Measurements from ENCODE around the gene MPV17L.
"Not testable (repeated sequence)": the region's sequence is repeated elsewhere in the genome, so short reads cannot be mapped to it uniquely, and the experiment has no call there.

The MPV17L gene

DNA sequence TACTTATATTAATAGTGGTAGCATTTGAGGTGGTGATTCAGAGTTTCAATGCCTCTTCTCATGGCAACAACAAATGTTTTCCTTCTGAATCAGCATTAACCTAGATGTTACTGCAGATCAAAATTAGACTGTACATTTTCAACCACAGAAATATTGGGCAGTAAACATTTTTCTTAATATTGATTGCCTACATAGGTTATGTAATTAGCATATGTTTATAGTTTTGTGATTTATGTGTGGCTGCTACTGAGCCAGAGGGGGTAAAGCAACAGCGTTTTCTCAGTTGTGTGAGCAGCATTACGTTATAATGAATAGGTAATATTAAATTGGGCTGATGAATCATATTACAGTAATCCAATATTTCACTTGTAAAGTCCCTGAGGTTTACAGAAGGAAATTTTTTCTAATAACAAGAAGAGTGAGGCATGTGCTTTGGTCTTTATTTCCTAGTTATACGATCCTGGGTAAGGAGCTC, 20.0 kb downstream of the MPV17L start:
- no peak for DNase-seq

DNA sequence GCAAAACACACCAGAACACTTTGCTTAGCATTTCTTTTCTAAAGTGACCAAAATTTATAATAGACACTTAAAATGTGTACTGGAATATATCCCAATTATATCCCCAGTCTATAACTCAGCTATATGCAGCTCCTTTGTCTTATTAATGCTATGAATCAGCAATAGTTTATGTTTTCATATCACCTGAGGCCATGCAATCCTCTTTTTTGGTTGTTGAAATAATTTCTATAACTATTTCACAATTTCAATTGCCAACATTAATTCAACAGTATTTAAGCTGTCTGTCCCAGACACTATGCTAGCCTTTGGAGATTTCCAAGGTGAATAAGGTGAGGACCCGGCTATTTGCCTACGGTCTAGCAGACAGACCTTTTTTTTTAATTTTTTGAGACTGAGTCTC, 21.6 kb downstream of the MPV17L start:
- DNase-seq = no peak

DNA sequence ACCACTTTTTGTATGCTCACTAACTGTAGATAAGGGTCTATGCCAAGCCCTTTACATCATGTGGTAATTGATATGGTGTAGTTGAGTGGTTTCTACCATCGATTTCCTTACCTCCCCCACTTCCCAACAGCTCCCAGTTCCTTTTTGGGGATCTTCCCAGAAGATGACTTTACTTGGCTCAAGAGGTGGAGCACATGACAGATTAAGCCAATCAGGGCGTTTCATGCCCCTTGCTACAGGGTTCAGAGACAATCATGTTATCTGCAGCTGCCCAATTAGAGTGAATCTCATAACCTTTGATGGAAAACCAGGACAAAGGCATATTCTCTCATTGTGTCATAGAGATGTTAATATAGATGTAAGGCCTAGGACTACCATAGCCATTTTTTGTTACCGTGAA, 22.7 kb downstream of the MPV17L start:
- no peak for DNase-seq

DNA sequence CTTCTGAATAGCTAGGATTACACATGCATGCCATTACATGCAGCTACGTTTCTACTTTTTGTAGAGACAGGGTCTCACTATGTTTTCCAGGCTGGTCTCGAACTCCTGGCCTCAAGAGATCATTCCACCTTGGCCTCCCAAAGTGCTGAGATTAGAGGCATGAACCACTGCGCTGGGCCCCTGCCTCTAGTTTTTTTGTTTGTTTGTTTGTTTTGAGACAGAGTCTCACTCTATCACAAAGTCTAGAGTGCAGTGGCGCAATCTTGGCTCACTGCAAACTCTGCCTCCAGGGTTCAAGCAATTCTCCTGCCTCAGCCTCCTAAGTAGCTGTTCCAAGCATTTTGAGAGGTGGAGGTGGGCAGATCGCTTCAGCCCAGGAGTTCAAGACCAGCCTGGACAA, 26.1 kb downstream of the MPV17L start:
- DNase-seq = not testable (repeated sequence)

DNA sequence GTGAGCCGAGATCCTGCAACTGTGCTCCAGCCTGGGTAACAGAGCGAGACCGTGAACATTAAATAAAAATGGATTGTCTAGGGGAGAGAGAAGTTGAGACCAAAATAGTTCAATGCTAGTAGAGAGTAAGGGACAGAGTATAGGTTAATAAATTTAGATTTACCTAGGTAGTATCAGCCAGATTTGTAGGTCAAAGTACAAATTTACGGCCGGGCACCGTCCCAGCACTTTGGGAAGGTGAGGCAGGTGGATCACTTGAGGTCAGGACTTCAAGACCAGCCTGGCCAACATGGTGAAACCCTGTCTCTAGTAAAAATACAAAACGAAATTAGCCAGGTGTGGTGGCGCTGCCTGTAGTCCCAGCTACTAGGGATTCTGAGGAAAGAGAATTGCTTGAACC, 26.7 kb downstream of the MPV17L start:
- no peak for DNase-seq

DNA sequence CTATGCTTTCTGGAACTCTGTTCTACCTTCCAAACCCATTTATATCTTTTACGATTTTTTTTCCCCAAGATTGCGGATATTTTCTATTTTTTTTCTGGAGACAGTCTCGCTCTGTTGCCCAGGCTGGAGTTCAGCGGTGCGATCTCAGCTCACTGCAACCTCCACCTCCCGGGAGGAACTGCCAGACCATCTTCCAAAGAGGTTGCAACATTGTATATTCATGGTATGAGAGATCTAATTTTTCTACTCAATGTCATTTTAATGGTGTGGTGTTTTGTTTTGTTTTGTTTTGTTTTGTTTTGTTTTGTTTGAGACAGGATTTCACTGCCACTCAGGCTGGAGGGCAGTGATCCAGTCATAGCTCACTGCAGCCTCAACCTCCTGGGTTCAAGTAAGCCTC, 30.3 kb downstream of the MPV17L start:
- no peak for DNase-seq

DNA sequence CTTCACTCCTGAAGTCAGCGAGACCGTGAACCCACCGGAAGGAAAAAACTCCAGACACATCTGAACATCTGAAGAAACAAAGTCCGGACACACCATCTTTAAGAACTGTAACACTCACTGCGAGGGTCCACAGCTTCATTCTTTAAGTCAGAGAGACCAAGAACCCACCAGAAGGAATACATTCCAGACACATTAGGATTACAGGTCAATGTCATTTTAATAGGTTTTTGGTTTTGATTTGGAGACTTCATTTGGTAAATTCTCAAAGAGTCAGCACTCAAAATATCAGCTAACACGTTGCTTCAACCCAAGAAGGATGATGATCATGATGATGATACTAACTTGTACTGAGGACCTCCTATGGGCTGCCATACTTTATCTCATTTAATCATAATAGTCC, 31.2 kb downstream of the MPV17L start:
- no peak for DNase-seq

DNA sequence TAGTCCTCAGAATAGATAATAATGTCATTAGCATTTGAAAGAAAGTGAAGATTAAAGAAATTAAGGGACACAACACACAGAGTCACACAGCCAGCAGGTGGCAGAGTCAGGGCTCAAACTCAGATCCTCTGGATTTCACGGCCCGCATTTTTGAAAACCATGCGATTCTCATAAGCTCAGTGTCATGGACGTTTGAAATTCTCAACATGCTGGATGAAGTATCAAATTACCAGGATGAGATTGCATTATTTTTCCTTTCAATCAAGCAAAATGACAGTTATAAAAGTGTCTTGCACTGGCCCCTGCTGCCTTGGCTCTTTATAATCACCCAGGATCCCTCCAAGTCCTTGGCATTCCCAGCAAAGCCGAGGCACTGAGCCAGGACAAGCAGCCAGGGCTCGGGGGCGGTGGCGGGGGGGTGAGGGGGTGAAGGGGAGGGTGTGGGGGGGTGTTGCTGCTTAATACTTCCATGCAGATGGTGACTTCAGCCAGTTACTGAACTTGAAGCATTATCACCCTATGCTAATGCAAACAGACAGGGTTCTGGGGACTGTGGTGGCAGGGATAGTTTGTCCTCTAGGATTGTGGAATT, 32.2 kb downstream of the MPV17L start:
- DNase-seq = no peak

DNA sequence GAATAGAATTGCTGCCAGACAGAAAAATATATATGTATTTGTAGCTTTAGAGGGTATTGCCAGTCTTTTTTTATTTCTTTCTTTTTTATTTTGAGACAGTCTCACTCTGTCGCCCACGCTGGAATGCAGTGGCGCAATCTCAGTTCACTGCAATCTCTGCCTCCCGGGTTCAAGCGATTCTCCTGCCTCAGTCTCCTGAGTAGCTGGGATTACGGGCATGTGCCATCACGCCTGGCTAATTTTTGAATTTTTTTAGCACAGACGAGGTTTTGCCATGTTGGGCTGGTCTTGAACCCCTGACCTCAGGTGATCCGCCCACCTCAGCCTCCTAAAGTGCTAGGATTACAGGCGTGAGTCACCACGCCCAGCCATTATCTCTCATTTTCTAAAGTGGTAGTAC, 35.3 kb downstream of the MPV17L start:
- not testable (repeated sequence) for DNase-seq

DNA sequence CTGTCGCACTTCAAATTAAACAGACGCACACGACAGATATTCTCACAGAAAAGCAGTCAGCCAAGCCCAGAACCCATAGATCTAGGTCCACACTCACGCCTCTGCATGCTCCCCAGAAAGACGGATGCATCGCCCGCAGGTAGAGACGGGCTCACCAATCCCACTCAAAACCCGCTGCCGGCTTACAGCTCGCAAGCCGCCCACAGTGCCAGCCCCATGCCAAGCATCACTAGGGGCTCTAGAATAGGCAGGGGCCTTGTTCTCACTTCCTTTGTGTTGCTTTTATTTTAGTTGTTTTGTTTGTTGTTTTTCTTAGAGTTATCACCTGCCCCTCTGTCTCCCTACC, 38.5 kb downstream of the MPV17L start:
- no peak for DNase-seq

DNA sequence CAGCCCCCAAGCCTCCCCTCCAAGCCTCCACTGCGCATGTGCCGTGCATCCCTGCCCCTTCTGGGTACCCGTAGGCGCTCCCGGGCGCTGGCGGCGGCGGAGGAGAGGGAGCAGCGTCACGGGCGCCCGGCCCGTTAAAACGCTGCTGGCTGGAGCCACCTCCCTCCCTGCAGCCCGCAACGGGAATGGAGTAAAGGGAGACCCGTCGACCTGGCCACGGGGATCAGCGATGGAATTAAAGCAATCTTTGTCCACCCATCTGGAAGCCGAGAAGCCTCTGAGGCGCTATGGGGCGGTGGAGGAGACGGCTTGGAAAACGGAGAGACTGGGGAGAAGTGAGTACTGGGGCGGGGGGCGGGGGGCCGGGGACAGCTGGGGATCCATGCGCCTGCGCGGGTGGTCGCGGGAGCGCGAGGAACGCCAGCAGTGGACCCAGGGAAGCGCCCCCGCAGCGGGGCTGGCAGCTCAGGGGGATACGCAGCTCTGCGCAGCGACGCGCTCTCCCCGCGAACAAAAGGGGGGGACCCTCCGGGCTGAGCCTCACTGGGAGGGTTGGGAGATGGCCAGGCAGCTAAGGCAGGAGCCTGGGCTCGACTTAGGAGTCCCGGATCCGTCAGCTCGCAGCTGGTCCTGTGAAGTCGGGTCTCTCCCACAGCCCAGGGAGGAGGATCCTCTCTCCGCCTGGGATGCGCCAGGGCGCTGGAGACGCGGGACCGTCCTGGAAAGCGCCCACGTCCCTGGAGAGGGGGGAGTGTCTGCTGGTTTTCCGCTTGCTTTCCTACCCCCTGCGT, 39.1 kb downstream of the MPV17L start, which contains the start of gene BMERB1:
TSS of gene BMERB1 (plus strand) at position 164 of the 791 bp plus-strand sequence. CDS start at position 230, 66 bp downstream.
- DNase-seq = no peak

DNA sequence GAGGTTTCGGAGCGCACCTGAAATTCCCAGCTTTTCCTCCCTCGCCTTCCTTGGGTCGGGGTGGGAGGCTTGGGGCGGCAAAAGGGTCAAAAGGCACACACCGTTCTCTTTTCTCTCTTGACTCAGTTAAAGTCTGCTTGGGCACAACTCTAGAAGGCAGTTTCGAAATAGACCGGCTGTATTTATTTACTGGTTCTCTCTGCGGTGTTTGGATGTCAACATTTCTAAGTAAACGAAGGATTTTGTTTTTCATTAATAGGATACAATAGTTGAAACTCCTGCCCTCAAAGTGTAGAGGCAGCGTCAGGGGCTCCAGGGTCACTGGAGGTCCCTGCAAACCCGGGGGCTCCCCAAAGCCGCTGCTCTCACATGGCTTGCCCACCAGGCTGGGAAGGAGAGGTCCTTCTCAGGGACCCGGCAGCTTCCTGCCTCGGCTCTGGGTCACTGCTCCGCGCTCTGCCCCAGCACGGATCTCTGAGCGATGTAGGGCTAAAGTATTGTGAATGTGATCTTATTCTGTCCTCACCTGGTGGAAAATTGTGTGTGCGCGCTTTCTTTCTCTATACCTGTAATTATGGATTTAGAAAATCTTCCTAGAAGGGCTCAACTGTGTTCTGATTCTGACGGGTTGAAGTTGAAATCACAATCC, 39.8 kb downstream of the MPV17L start:
- no peak for DNase-seq

DNA sequence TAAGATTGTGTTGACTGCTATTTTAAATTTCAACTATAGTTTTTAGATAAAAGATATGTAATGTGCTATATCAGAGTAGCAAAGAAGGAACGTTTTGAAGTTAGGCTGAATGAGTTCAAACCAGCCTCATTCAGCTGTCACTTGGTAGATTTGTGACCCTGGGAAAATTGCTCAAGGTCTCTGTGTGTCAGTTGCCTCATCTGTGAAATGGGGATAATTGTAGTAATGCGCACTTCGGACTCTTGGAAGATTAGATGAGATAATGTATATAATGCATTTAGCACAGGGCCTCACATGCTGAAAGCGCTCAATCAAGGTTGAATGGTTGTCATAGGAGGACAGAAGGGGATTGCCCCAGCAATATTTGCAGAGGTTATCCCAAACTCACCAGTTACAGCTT, 43.5 kb downstream of the MPV17L start:
- no peak for DNase-seq

DNA sequence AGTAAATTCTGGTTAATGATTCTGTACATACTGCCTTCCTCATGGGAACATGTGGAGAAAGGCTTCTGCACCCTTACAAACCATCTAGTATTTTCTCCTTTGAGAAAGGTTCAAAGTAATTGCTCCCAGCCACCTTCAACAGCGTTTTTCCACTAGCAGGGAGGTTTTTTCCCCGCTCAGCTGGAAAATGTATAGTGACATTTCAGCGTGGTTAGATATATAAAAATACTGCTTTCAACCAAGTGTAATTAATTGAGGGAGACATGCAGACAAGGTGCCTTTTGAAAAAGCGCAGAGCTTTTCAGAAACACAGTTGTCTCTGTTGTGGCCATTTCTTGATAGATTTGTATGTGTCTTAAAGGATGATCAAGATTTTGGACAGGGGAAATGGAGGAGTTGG, 44.0 kb downstream of the MPV17L start:
- no peak for DNase-seq

DNA sequence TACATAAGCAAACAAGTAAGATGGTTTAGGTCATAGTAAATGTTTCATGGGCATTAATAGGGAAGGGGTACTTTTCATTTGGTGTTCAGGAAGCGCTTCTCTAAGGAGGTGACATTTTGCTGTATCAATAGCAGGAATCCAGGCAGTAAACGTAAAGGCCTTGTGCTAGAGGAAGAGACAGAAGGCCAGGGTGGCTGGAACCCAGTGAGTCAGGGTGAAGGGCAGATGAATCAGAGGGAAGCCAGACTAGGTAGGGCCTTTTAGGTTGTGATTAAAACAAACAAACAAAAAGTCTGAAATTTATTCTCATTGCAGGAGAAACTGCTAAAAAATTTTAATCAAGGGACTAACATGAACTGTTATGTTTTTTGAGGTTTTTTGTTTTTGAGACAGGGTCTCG, 45.3 kb downstream of the MPV17L start:
- DNase-seq = no peak

DNA sequence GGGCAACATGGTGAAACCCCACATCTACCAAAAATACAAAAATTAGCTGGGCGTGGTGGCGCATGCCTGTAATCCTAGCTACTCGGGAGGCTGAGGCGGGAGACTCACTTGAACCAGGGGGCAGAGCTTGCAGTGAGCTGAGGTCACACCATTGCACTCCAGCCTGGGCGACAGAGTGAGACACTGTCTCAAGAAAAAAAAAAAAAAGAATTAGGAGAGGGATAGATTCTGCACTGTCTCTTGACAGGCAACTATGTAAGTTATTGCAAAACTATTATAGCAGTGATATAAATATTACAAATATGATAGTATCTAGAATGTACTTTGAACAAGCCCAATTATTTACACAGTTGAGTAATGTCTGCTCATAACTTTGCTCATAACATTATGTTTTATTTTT, 46.6 kb downstream of the MPV17L start:
- DNase-seq = not testable (repeated sequence)

DNA sequence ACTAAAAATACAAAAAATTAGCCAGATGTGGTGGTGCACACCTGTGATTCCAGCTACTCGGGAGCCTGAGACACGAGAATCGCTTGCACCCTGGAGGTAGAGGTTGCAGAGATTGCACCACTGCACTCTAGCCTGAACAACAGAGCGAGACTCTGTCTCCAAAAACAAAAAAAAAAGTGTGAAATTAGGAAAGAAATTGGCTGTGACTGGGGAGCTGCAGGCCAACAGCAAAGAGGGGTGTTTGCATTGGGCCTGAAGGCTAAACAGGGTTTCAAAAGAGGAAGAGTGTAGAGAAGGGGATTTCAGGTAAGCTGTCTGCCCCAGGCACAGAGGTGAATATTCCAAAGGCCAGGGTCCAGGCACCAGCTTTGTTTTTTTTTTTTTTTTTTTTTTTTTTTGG, 48.2 kb downstream of the MPV17L start:
- no peak for DNase-seq

DNA sequence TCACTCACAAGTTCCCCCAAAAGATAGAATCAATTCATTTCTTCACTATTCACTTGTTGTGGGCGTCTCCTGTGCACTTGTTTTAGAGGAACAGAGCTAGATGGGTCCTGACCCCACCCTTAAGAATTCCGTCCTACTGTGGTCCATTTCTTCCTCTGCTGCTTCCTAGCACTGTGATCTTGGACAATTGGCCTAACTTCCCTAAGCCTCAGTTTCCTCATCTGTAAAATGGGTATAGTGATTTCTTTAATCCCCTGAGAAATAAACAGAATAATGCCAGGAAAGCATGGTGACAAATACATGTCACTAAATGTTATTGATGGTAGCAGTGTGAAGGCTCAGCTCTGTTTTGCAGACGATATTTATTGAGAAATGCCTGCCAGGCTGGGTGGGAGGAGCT, 48.7 kb downstream of the MPV17L start:
- DNase-seq = no peak

DNA sequence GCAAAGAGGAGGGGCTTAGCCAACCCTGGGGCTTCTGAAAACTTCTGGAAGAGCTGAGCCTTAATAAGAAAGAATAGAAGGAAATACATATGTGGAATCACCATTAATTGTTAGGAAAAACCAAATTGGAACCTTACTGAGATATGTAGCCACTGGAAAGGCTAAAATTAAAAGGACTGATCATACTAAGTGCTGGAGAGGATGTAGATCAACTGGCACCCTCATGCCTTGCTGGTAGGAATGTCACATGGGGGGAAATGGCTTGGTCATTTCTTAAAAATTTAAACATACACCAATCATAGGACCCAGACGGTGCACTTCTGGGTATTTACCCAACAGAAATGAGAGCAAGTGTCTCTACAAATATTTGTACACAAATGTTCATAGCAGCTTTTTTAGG, 49.9 kb downstream of the MPV17L start:
- no peak for DNase-seq

DNA sequence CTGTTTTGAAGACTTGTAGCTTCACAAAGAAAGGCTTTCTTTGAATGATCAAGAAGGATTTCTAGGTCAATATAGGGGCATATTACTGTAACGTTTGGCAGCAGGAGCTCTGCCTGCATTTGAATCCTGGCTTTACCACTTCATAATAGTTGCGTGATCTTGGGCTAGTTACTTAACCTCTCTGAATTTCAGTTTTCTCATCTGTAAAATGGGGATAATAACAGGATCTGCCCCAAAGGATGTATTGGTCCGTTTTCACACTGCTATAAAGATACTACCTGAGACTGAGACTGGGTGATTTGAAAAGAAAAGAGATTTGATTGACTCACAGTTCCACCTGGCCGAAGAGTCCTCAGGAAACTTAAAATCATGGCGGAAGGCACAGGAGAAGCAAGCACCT, 51.3 kb downstream of the MPV17L start:
- no peak for DNase-seq

DNA sequence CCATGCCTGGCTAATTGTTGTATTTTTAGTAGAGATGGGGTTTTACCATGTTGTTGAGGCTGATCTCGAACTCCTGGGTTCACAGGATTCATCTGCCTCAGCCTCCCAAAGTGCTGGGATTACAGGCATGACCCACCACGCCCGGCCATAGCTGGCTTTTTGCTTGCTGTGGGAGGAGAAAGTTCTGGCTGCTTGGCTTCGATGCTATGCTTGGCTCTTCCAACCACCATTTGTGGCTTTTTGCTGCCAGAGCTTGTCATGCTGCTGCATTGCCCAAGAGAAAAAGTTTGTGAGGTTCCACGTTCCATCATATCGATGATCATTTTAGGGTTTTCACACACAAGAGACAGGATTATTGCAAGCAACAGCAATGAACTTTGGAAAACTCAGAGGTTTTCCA, 55.1 kb downstream of the MPV17L start:
- no peak for DNase-seq

DNA sequence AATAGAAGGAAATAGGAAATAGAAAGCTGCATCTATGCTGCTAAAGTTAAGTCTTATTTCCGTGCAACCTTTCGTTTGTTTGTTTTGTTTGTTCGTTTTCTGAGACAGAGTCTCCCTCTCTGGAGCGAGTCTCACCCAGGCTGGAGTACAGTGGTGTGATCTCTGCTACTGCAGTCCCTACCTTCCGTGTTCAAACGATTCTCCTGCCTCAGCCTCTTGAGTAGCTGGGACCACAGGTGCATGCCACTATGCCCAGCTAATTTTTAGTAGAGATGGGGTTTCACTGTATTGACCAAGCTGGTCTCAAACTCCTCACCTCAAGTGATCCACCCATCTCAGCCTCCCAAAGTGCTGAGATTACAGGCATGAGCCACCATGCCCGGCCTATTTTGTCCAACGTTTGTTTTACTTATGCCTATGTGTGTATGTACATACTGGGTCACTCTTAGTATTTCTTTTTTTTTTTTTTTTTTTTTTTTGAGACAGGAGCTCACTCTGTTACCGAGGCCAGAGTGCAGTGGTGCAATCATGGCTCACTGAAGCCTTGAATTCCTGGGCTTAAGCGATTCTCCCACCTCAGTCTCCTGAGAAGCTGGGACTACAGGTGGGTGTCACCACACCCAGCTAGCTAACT, 55.7 kb downstream of the MPV17L start:
- DNase-seq = no peak

DNA sequence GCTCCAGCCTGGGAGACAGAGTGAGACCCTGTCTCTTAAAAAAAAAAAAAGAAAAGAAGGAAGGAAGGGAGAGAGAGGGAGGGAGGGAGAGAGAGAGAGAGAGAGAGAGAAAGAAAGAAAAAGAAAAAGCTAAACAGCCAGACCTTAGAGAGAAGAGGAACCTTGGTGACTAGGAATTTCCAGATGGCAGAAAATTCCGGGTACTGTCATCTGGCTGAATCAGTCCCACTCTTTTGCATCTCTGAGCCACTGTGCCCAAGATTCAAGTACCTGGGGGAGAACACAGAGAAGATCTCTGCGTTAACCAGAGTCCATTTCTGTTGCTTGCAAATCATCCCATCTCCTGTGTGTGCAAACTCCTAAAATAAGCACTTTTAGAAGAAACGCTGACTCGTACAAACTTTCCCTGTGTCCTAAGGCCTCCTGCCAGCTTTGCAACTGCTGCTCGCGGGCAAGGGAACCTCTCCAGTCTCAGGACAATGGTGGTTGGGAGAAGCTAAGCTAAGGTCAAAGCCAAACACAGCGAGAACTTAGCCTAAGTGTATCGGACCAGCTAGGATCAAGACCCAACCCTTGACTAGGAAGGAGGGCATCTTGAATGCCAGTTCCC, 56.8 kb downstream of the MPV17L start:
- DNase-seq = no peak
